Upper lobe of right lung (tissue), 1 donor: Measurements from ENCODE around the gene ARSB. TPM values are rescaled to one million over a fixed set of nuclear protein-coding genes. Genes with fewer than 3 reads are reported as not detected.

ENCODE experiments used
- ATAC-seq: fragments of 200-7000 bp; cut with Tn5 transposase; one replicate; pipeline ENCODE4 v1.9.1; 2020; ENCODE audit warnings: mild to moderate bottlenecking, moderate library complexity
- DNase-seq: peaks from one replicate; pipeline ENCODE4 v3.0.0-alpha.2; 2020
- H3K27ac ChIP-seq: fragments of 200-600 bp; one replicate; pipeline ENCODE4 v1.8.0; 2022
- H3K27me3 ChIP-seq: fragments of 200-600 bp; one replicate; pipeline ENCODE4 v1.8.0; 2022; ENCODE audit warnings: mild to moderate bottlenecking
- H3K36me3 ChIP-seq: fragments of 200-600 bp; one replicate; pipeline ENCODE4 v1.8.0; 2022
- H3K4me1 ChIP-seq: fragments of 200-600 bp; one replicate; pipeline ENCODE4 v1.8.0; 2022
- H3K4me3 ChIP-seq: fragments of 200-600 bp; one replicate; pipeline ENCODE4 v1.8.0; 2022; ENCODE audit warnings: mild to moderate bottlenecking
- H3K9me3 ChIP-seq: fragments of 200-600 bp; one replicate; pipeline ENCODE4 v1.8.0; 2022
- CTCF ChIP-seq: fragments of 200-600 bp; IDR thresholded peaks from one replicate; pipeline ENCODE4 v1.8.0; 2022; ENCODE audit warnings: antibody characterized with exemption
- intact Hi-C: fragments of 100-400 bp; cut with DNase I; formaldehyde crosslinking; loops from one replicate; pipeline ENCODE4 v1.11.0; 2022
- total RNA-seq: library from RNA; stranded (reverse); fragmentation: NEBNext Ultra II Directional; extraction: Animal tissue kit (Norgen Biotek cat#: 25700); gene quantifications from one replicate; pipeline ENCODE4 v1.2.1, GENCODE V29; 2021
- donor health status: DM: no; HTN: yes; CAD: no; lungs with severe emphysema.

Gene ARSB
- total RNA-seq, 1 donor from 2014 or later, result 15.8 TPM

GRCh38 chr5:78895616-78896015, 89.5 kb downstream of the ARSB start:
- no peak overlapping the region for H3K4me3 ChIP-seq
- intact Hi-C loops, result no loop called here
- no peaks in the 10 kb centered on the region for H3K36me3 ChIP-seq
- no peak overlapping the region for H3K27ac ChIP-seq
- H3K9me3 ChIP-seq, result no peaks in the 10 kb centered on the region
- peak; percentile 81 for ATAC-seq
- peaks cover 6% of the 10 kb centered on the region for H3K4me1 ChIP-seq
- no peak for TF ChIP-seq CTCF
- no peaks in the 10 kb centered on the region for H3K27me3 ChIP-seq
- no peak for DNase-seq

GRCh38 chr5:78893940-78894677, 91.0 kb downstream of the ARSB start:
- no peaks in the 10 kb centered on the region for H3K9me3 ChIP-seq
- H3K27me3 ChIP-seq, result no peaks in the 10 kb centered on the region
- DNase-seq, result no peak
- intact Hi-C loops, result no loop called here
- no peaks in the 10 kb centered on the region for H3K36me3 ChIP-seq
- no peak for TF ChIP-seq CTCF
- no peak overlapping the region for H3K4me3 ChIP-seq
- ATAC-seq, result no peak
- H3K27ac ChIP-seq, result no peak overlapping the region
- peaks cover 6% of the 10 kb centered on the region for H3K4me1 ChIP-seq

DNA sequence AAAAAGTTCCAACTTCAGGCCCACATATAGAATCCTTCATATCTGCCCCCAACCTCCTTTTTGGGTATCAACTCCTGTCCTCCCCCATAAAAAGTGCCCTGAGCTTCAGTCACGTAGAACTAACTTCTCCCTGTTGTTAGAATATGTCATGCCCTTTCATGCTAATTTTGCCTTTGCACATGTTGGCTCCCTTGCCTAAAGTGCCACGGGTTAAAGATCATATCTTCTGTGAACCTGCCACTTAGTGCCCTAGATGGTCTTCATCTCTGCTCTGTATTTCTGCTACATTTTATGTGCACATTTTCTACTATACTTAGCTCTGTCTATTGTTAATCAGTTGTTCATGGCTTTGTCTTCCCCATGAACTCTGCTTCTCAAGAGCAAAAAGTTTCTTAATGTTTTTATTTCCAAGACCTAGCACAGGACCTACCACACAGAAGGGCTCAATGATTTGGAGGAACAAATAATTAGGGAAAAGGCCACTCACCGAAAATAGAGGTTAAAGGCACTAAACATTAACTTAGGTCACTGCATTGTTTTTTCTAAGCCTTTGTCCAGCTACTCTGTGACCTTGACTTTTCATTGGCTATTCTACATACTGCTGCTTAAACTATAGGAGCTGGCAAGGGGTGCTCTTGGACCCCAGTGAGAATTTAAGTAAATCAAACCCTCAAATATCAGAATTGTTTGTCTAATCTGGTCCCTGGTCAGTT, 94.3 kb downstream of the ARSB start:
- H3K36me3 ChIP-seq, result no peaks in the 10 kb centered on the region
- TF ChIP-seq CTCF, result no peak
- no peak overlapping the region for H3K4me3 ChIP-seq
- H3K27me3 ChIP-seq, result no peaks in the 10 kb centered on the region
- intact Hi-C loops, result no loop called here
- ATAC-seq (no peak), DNase-seq (no peak)
- no peak overlapping the region for H3K27ac ChIP-seq
- no peaks in the 10 kb centered on the region for H3K9me3 ChIP-seq
- H3K4me1 ChIP-seq, result peaks cover 15% of the 10 kb centered on the region

DNA sequence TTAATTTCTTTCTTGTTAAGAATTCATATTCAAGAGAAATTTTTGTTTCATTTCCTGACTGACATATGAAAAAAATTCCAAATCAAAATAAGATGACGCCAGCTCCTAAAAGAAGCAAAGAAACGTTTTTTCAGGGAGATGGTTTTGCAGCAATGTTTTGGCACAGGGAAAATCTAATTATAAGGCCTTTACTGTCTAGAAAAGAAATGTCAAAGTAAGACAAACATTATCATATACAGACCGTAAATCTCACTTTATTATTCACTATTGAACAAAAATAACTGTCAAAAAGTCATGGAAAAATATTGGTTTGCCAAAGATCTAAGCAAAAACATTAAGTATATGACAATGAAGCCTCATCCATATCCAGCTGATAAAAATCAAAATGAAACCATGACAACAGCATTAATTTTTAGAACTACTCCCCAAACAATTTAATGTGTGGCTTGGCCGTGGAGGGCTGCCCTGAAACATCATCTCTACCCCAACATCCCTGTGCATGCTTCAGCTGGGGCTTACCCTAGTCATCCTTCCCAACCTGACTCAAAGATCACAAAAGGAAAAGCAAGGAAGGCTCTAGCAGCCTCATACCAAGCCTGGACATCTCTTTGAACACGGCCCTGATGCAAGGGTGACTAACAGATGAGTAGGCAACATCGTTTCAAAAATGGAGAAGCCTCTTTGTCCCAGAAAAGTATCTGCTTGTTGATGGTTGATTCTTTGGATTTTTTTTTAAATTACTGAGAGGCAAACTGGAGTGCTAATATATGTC, 95.6 kb downstream of the ARSB start:
- no peak overlapping the region for H3K4me3 ChIP-seq
- no peak for TF ChIP-seq CTCF
- no peaks in the 10 kb centered on the region for H3K36me3 ChIP-seq
- peaks cover 13% of the 10 kb centered on the region for H3K4me1 ChIP-seq
- no peak overlapping the region for H3K27ac ChIP-seq
- no peaks in the 10 kb centered on the region for H3K27me3 ChIP-seq
- no peak for ATAC-seq
- intact Hi-C loops, result no loop called here
- no peaks in the 10 kb centered on the region for H3K9me3 ChIP-seq
- DNase-seq, result no peak

DNA sequence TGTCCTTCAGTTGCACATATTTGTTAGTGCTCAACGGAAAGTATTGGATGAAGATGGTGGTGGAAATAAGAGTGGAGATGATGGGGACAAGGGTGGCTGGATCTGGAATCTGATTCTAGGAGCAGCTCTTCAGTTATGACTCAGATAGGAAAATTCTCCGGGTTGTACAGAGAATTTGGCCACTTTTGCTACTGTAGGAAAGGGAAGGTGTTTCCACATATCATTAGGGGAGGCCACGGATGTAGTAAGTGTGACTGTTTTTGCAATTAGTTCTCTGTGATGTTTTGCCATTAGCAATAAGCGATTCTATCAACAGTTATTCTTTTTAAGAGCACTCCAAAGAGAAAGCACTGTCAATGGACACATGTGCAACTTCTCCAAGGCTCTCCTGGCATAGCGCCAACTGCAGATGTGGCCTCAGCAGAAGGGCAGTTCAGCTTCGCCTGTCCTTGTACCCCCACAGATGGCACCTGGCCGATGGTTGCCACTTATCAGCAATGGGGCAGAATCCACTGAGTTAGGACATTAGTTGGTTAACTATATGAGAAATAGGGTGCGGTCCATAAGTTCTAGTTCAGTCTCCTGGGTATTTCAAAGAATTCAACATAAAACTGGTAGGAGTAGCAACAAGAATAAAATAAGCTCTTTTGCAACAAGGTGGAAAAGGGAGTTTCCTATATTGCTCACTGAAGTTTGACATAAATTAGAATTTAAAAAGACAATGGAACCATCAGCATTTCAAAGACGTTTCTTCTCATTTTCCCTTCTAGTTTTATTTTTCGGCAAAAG, 96.3 kb downstream of the ARSB start:
- intact Hi-C loops, result no loop called here

More for the DNA sequence above, 96.3 kb downstream of the ARSB start:
- no peak for ATAC-seq
- Histone ChIP-seq H3K27me3 (no peaks in the 10 kb centered on the region), H3K4me3 (no peak overlapping the region), H3K27ac (no peak overlapping the region), H3K36me3 (no peaks in the 10 kb centered on the region), H3K9me3 (no peaks in the 10 kb centered on the region), H3K4me1 (peaks cover 9% of the 10 kb centered on the region)
- no peak for TF ChIP-seq CTCF
- DNase-seq, result no peak
